GM18951 (cell line): ENCODE measurements around the gene PHAX.

Experiments
- POLR2A ChIP-seq: IDR thresholded peaks from 4 replicates; pipeline ENCODE4 v1.6.1; 2011; ENCODE audit warnings: mild to moderate bottlenecking; ENCODE audit not compliant: insufficient read length, insufficient read depth; ENCODE audit errors: extremely low read depth
- in situ Hi-C: fragments of 300-500 bp; cut with MboI; formaldehyde crosslinking; loops from one replicate; pipeline ENCODE4 v1.12.0; 2022; ENCODE audit warnings: low sequenced_read_pairs, mixed read lengths, inconsistent platforms; ENCODE audit not compliant: unreplicated experiment

Gene PHAX

DNA sequence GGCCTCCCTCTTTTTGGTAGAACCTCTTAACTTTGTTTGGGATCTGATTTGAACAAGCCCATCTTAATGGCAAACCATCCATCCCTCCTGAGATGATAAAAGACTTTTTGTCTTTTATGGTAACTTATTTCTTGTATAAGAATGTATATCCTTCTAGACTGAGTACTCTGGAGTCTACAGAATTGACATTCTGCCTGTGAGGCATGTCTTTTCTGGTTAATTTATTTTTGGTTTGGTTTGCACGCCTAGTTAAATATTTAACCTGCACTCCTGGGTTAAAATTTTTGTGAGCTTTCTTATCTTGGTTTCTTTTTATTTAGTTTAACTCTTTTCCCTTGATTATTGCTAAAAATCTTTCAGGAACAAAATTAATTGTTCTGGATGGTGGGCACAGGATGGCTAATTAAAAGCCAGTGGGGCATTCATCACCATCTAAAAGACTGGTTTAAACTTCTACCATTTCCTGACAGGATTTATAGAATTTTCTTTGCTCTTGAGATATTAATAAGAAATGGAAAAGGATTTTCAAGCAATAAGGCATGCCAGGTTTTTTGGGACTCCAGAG is 50.3 kb downstream of the PHAX start:
- no peak for TF ChIP-seq POLR2A
- in situ Hi-C loops = loop anchor here (25.0 kb wide), 1 partner anchor 661 kb away; no protein-coding TSS in a partner anchor

DNA sequence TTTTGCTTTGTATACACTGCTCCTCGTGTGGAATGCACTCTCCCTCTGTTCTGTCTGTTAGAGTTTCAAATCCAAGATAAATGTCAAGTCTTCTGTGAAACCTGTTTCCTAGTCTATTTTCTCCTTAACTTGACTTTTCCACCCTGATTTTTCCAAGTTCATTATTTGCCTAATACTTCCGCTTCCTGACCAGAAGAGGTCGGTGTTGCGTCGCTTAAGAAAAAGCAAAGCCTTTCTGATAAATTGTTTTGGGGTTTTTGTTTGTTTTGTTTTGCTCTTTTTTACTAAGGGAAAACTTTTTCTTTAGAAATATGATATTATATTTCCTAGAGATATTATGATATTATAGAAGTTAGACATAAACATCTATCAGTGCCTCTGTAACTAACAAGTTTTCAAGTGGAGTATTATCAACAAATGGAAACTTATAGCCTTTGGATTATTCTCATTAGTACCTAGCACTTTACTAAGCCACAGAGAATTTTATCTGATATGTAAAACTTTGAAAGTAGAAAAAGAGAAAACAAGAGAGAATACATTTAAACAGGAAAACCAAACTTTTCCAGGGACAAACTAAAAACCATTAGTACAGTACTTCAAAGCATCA is 55.8 kb downstream of the PHAX start:
- in situ Hi-C loops = loop anchor here (25.0 kb wide), 1 partner anchor 656 kb away; no protein-coding TSS in a partner anchor
- TF ChIP-seq POLR2A = no peak

DNA sequence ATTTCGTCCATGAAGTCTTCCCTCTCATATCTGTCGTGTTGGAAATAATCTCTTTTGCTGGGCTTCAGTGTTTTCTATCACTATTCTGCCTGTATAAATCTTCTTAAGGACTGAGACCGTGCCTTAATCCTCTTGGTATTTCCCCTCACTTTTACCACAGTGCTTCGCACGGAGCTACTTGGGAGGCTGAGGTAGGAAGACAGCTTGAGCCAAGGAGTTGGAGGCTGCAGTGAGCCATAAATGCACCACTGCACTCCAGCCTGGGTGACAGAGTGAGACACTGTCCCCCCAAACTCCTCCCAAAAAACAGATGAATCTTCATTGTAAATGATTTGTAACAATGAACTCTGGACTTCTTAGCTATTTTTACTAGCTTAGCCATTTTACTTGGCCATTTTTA is 57.8 kb downstream of the PHAX start:
- TF ChIP-seq POLR2A = no peak
- in situ Hi-C loops = loop anchor here (25.0 kb wide), 1 partner anchor 654 kb away; no protein-coding TSS in a partner anchor

DNA sequence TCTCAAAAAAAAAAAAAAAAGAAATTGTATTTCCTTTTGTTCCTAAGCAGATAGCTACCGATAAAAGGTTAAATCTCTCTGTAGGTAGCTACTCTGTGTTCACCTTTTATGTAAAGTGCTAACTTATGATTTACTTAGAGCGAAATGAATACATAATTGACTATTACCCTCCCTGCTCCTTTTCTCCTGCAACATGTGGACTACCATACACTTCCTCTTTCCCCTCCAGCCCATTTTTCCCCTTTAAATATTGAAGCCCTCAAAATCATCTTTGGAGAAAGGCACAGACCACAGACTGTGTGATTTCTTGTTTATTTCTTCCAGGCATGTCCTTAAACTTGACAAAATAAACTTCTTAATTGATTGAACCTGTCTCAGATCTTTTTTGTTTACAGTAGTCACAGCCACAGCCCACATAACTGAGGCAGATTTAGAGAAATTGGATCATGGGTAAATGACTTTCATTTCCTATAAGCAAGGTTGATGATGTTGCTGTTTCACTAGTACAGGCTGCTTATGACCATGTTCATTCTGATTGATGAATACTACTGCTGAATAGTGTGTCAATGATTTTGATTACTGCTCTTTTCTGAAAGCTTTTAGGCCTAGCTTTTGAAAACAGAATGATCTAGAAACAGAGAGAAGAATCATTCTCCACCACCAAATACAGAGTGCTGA is 59.2 kb downstream of the PHAX start:
- in situ Hi-C loops = loop anchor here (25.0 kb wide), 1 partner anchor 652 kb away; no protein-coding TSS in a partner anchor
- TF ChIP-seq POLR2A = no peak

DNA sequence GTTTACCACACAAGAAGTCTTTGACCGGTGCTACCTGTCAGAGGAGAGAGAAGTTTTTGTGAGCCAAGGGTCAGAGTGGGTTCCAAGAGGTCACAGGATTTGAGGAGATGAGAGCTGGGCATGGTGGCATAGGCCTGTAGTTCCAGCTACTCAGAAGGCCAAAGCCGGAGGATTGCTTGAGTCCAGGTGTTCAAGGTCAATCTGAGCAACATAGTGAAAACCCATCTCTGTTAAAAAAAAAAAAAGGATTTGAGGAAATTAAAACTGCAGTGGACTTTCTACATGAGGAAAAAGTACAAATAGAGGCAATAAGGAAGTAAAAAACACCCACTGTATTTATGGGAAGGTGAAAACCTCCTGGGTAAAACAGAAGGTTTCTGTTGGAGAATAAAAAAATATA is 63.8 kb downstream of the PHAX start:
- in situ Hi-C loops = loop anchor here (25.0 kb wide), 1 partner anchor 648 kb away; no protein-coding TSS in a partner anchor
- no peak for TF ChIP-seq POLR2A

DNA sequence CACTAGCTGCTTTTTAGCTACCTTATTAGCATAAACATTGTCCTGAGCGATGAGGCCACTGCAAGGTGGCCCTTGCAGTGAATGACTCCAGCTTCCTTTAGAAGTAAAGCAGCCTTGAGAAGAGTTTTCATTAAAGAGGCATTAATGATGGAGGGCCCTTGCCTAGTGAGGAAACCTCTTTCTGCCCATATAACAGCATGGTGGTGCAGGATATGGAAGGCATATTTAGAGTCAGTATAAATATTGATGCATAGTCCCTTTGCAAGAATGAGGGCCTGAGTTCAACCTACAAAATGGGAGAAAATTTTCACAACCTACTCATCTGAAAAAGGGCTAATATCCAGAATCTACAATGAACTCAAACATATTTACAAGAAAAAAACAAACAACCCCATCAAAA is 69.4 kb downstream of the PHAX start:
- in situ Hi-C loops = loop anchor here (25.0 kb wide), 1 partner anchor 642 kb away; no protein-coding TSS in a partner anchor

DNA sequence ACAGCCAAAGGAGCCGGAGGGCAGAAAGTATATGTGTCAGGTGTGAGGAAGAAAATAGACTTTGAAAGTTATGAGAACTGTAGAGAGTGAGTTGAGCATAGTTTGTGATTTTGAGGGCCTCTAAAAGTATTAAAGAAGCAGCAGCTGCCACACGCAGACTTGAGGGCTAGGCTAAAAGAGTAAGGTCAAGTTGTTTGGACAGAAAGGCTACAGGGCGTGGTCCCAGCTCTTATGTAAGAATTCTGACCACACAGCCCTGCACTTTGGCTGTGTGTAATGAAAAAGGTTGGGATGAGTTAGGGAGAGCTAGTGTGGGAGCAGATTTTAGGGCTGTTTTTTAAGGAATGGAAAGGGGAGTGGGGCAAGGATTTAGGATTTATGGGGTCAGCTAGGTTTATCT is 70.9 kb downstream of the PHAX start:
- in situ Hi-C loops = loop anchor here (25.0 kb wide), 1 partner anchor 641 kb away; no protein-coding TSS in a partner anchor

DNA sequence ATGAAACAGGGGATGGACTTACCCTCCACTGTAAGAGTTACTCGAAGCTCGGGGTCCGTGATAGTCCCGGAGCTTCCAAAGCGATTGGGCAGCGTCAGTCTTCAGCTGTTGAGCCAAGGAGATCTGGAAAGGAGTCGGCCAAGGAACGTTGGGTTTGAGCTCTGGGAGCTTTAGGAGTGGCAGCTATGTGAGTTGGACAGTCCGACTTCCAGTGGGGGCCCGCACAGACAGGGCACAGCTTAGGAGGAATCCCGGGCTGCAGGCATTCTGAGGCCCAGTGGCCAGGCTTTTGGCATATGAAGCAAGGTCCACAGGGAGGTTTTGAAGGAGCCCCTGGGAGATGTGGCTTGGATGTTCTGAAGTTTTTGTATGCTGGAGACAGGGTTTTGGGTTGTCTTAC is 72.7 kb downstream of the PHAX start:
- no peak for TF ChIP-seq POLR2A
- in situ Hi-C loops = loop anchor here (25.0 kb wide), 1 partner anchor 639 kb away; no protein-coding TSS in a partner anchor

DNA sequence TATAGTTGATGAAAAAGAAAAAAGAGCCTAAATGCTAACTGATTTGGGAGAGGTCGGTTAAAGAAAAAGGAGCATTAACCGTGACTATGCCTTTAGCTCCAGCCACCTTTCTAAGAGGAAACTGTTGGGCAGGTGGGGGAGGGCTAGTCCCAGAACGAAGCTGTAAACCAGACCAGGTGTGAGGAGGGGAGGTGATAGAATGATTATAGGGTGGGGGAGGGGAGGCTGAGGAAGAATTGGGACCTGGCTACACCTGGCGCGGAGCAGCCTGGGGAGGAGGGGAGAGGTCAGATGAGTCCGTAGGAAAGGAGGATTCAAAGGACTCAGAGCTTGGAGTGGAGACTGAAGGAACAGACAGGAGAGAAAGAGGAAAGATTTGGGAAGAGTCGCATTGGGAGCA is 73.4 kb downstream of the PHAX start:
- in situ Hi-C loops = loop anchor here (25.0 kb wide), 1 partner anchor 638 kb away; no protein-coding TSS in a partner anchor
- TF ChIP-seq POLR2A = no peak

DNA sequence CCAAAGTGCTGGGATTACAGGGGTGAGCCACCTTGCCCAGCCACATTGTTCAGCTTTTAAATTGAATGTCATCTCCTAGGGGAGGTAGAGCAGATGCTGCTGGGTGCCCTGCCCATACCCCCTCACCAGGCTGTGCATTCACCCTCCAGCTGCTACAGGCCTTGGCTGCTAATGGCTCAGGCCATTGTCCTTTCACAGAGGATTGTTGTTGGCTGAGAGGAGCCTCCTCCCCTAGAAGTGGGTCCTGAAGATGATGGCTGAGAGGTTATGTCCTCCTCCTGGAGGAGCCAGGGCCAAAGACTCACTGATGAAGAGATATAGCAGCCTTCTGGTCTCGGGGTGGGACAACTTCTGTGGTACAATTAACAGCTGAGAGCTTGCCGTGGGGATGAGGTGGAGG is 74.6 kb downstream of the PHAX start:
- in situ Hi-C loops = loop anchor here (5.0 kb wide), 1 partner anchor 117 kb away; no protein-coding TSS in a partner anchor
- TF ChIP-seq POLR2A = no peak

DNA sequence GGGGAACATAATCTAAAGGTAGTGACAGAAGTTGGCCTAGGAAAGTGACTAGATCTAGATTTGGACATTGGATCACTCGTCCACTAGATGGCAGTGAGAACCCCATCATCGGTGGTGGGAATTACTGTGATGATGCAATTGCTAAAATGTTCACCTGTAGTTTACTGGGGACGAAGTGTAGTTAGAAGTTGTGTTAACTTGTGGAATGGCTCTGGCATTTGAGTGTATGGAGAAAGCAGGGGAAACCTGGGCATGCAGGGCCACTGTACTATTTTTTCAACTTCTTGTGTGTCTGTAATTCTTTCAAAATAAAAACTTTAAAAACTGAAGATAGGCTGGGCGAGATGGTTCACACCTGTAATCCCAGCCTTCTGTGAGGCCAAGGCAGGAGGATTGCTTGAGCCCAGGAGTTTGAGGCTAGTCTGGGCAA is 75.5 kb downstream of the PHAX start:
- in situ Hi-C loops = loop anchor here (5.0 kb wide), 1 partner anchor 116 kb away; no protein-coding TSS in a partner anchor
- no peak for TF ChIP-seq POLR2A
